ENCODE measurements around the gene RNF2.

DNA sequence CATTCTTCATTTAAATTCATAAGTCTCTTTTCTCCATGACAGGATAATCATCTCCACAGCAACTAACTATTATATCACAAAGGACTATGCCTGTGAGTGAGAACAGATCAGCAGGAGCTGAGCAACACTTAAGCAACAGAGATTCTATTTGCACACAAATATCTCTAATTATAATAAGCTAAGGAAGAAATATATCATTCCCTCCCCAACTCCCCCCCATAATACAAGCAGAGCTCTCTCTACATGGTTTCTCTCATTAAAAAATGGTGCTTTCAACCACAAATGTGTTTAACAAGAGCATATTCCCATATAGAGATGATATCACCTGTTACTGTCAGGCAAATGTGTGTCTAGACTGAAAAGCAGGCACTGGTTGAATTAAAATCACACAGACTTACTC is 36.5 kb upstream of the RNF2 start:
- TF ChIP-seq, protein P1, sequence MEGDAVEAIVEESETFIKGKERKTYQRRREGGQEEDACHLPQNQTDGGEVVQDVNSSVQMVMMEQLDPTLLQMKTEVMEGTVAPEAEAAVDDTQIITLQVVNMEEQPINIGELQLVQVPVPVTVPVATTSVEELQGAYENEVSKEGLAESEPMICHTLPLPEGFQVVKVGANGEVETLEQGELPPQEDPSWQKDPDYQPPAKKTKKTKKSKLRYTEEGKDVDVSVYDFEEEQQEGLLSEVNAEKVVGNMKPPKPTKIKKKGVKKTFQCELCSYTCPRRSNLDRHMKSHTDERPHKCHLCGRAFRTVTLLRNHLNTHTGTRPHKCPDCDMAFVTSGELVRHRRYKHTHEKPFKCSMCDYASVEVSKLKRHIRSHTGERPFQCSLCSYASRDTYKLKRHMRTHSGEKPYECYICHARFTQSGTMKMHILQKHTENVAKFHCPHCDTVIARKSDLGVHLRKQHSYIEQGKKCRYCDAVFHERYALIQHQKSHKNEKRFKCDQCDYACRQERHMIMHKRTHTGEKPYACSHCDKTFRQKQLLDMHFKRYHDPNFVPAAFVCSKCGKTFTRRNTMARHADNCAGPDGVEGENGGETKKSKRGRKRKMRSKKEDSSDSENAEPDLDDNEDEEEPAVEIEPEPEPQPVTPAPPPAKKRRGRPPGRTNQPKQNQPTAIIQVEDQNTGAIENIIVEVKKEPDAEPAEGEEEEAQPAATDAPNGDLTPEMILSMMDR (IDR thresholded peaks at IDR 0.05) = no peak
- TF ChIP-seq POLR2AphosphoS5 (IDR thresholded peaks at IDR 0.05) = no peak

Data from prostate gland (tissue), 2 donors.